HL-60 (cell line): Measurements from ENCODE around the gene PPID.

Experiments
- SPI1 ChIP-seq: IDR thresholded peaks from 2 replicates; pipeline ENCODE4 v1.6.1; 2012; ENCODE audit warnings: low read depth, mild to moderate bottlenecking, borderline replicate concordance
- TF ChIP-seq, protein P1 (sequence below): IDR thresholded peaks from one replicate; pipeline ENCODE4 v1.5.1; 2011; ENCODE audit warnings: low read length, control low read depth, inconsistent platforms; ENCODE audit not compliant: insufficient read depth

GRCh38 chr4:158722917-158723793, at the start of gene PPID:
- TF ChIP-seq, protein P1, sequence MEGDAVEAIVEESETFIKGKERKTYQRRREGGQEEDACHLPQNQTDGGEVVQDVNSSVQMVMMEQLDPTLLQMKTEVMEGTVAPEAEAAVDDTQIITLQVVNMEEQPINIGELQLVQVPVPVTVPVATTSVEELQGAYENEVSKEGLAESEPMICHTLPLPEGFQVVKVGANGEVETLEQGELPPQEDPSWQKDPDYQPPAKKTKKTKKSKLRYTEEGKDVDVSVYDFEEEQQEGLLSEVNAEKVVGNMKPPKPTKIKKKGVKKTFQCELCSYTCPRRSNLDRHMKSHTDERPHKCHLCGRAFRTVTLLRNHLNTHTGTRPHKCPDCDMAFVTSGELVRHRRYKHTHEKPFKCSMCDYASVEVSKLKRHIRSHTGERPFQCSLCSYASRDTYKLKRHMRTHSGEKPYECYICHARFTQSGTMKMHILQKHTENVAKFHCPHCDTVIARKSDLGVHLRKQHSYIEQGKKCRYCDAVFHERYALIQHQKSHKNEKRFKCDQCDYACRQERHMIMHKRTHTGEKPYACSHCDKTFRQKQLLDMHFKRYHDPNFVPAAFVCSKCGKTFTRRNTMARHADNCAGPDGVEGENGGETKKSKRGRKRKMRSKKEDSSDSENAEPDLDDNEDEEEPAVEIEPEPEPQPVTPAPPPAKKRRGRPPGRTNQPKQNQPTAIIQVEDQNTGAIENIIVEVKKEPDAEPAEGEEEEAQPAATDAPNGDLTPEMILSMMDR: no peak
- TF ChIP-seq SPI1: no peak
